ENCODE measurements around the gene PBX4.

DNA sequence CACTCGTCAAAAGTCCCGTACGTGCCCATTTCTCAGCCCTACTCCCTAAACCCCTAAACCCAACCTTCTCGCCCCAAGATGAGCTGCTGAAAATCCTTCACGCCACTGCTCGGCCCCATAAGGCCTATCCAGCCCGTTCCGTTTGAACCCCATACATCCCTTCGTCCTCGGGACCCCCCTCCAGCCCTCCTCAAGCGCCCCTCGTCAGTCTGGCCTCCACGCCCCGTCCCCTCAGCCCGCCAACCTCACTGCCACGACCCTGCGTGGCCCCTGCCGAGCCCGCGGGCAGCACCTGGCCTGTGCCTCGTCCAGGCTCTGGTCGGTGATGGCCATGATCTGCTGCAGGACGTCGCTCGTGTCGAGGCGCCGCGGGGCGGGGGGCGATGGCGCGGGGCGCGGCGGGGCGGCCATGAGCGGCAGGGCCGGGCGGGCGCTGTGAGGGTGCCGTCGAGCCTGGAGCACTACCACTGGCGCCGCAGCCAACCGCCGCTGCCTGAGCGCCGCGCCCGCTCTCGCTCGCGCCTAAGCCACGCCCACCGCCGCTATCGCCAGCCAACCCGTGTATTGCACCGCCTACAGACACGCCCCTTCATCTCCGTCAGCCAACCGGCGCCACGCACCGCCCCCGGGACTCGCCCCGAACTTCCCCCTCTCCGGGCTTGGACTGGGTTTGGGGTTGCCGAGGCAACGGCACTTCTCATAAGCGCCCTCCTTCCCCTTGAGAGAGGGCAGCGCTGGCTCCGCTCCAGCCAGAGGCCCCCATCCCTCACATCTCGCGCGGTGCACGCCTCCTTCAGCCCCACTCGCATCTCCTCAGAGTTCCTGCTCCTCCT, at the start of gene PBX4:
- TF ChIP-seq, protein P1, sequence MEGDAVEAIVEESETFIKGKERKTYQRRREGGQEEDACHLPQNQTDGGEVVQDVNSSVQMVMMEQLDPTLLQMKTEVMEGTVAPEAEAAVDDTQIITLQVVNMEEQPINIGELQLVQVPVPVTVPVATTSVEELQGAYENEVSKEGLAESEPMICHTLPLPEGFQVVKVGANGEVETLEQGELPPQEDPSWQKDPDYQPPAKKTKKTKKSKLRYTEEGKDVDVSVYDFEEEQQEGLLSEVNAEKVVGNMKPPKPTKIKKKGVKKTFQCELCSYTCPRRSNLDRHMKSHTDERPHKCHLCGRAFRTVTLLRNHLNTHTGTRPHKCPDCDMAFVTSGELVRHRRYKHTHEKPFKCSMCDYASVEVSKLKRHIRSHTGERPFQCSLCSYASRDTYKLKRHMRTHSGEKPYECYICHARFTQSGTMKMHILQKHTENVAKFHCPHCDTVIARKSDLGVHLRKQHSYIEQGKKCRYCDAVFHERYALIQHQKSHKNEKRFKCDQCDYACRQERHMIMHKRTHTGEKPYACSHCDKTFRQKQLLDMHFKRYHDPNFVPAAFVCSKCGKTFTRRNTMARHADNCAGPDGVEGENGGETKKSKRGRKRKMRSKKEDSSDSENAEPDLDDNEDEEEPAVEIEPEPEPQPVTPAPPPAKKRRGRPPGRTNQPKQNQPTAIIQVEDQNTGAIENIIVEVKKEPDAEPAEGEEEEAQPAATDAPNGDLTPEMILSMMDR (conservative IDR thresholded peaks at IDR 0.05 in 1 of 2, IDR thresholded peaks at IDR 0.05 in 1 of 2; ENCODE audit: extremely low read depth in 1 of 2, insufficient read depth in 1 of 2, low read depth in 1 of 2, low read length in 2 of 2), result no peak
- TF ChIP-seq EZH2 (IDR thresholded peaks at IDR 0.05; ENCODE audit: borderline replicate concordance, low read length), result no peak

All from mammary epithelial cell (primary cell).